Nephron (organoid): Measurements from ENCODE around the gene NFATC2.

Experiments
- H3K27ac Mint-ChIP-seq, 3 experiments: 2 replicates each; pipeline ENCODE4 v1.8.0; 2020; ENCODE audit warnings: mixed read lengths in 3 of 3, mild to moderate bottlenecking in 2 of 3, moderate library complexity in 1 of 3
- H3K27me3 Mint-ChIP-seq: 2 replicates; pipeline ENCODE4 v1.8.0; 2021; ENCODE audit warnings: low read depth, mild to moderate bottlenecking, moderate library complexity, mixed read lengths
- H3K36me3 Mint-ChIP-seq: 2 replicates; pipeline ENCODE4 v1.8.0; 2020; ENCODE audit warnings: low read depth, mixed read lengths
- H3K4me1 Mint-ChIP-seq: 2 replicates; pipeline ENCODE4 v1.8.0; 2020; ENCODE audit warnings: mixed read lengths
- H3K4me3 Mint-ChIP-seq, 3 experiments: 2 replicates each; pipeline ENCODE4 v1.8.0; 2020; ENCODE audit warnings: mild to moderate bottlenecking in 3 of 3, mixed read lengths in 3 of 3, moderate library complexity in 2 of 3
- H3K9me3 Mint-ChIP-seq: 2 replicates; pipeline ENCODE4 v1.8.0; 2020; ENCODE audit warnings: mixed read lengths
- CTCF ChIP-seq, 3 experiments: fragments of 200-600 bp; sonication (generic); IDR thresholded peaks; one replicate each; pipeline ENCODE4 v1.5.0; 2021; ENCODE audit warnings: antibody characterized with exemption in 3 of 3; ENCODE audit not compliant: unreplicated experiment in 3 of 3

Gene NFATC2

GRCh38 chr20:51523276-51524013 is 19.1 kb downstream of the NFATC2 start:
- H3K27ac Mint-ChIP-seq = no peak overlapping the region
- H3K36me3 Mint-ChIP-seq = no peaks in the 10 kb centered on the region
- peaks cover 7% of the 10 kb centered on the region for H3K27me3 Mint-ChIP-seq
- H3K4me1 Mint-ChIP-seq = peaks cover 14% of the 10 kb centered on the region
- H3K9me3 Mint-ChIP-seq = no peaks in the 10 kb centered on the region
- no peak for TF ChIP-seq CTCF (IDR thresholded peaks at IDR 0.05; ENCODE audit: unreplicated experiment in 3 of 3)
- no peak overlapping the region for H3K4me3 Mint-ChIP-seq

GRCh38 chr20:51522207-51522606 is 20.3 kb downstream of the NFATC2 start:
- Mint-ChIP-seq H3K9me3 (no peaks in the 10 kb centered on the region), H3K27me3 (peaks cover 7% of the 10 kb centered on the region), H3K36me3 (no peaks in the 10 kb centered on the region), H3K4me1 (peaks cover 9% of the 10 kb centered on the region), H3K4me3 (no peak overlapping the region), H3K27ac (no peak overlapping the region)
- TF ChIP-seq CTCF (IDR thresholded peaks at IDR 0.05; ENCODE audit: unreplicated experiment in 3 of 3) = no peak

- Mint-ChIP-seq H3K27me3 (no peaks in the 10 kb centered on the region), H3K27ac (no peak overlapping the region), H3K36me3 (no peaks in the 10 kb centered on the region), H3K4me1 (no peaks in the 10 kb centered on the region), H3K4me3 (no peak overlapping the region), H3K9me3 (no peaks in the 10 kb centered on the region)
- no peak for TF ChIP-seq CTCF (IDR thresholded peaks at IDR 0.05; ENCODE audit: unreplicated experiment in 3 of 3)
These were observed 24.7 kb downstream of the NFATC2 start for GRCh38 chr20:51517839-51518238.

- Mint-ChIP-seq H3K4me3 (no peak overlapping the region), H3K36me3 (no peaks in the 10 kb centered on the region)
These were observed 25.7 kb downstream of the NFATC2 start for GRCh38 chr20:51516855-51517254.

GRCh38 chr20:51514836-51515235 is 27.7 kb downstream of the NFATC2 start:
- Mint-ChIP-seq H3K9me3 (no peaks in the 10 kb centered on the region), H3K36me3 (no peaks in the 10 kb centered on the region), H3K27me3 (peaks cover 12% of the 10 kb centered on the region), H3K4me3 (no peak overlapping the region), H3K27ac (no peak overlapping the region), H3K4me1 (peaks cover 16% of the 10 kb centered on the region)
- TF ChIP-seq CTCF (IDR thresholded peaks at IDR 0.05; ENCODE audit: unreplicated experiment in 3 of 3) = no peak

More at GRCh38 chr20:51516855-51517254, 25.7 kb downstream of the NFATC2 start:
- Mint-ChIP-seq H3K27ac (no peak overlapping the region), H3K4me1 (peaks cover 8% of the 10 kb centered on the region), H3K27me3 (peaks cover 9% of the 10 kb centered on the region), H3K9me3 (no peaks in the 10 kb centered on the region)
- no peak for TF ChIP-seq CTCF (IDR thresholded peaks at IDR 0.05; ENCODE audit: unreplicated experiment in 3 of 3)

GRCh38 chr20:51514249-51514648 is 28.3 kb downstream of the NFATC2 start:
- no peak for TF ChIP-seq CTCF (IDR thresholded peaks at IDR 0.05; ENCODE audit: unreplicated experiment in 3 of 3)
- peaks cover 21% of the 10 kb centered on the region for H3K4me1 Mint-ChIP-seq
- H3K36me3 Mint-ChIP-seq = no peaks in the 10 kb centered on the region
- H3K4me3 Mint-ChIP-seq = no peak overlapping the region
- H3K9me3 Mint-ChIP-seq = no peaks in the 10 kb centered on the region
- H3K27me3 Mint-ChIP-seq = peaks cover 12% of the 10 kb centered on the region
- H3K27ac Mint-ChIP-seq = no peak overlapping the region
